ENCODE data around the gene ELF2. TPM values are rescaled to one million over a fixed set of nuclear protein-coding genes. Genes with fewer than 3 reads are reported as not detected.

The ELF2 gene
- total and polyA plus RNA-seq, 2 donors (not counting 1 experiment from before 2014, with no cell fraction given), result 25.1 to 97.5 TPM

- Histone ChIP-seq H3K79me2 (ENCODE audit: control insufficient read depth, insufficient read depth, low read length) (no peaks in the 10 kb centered on the region), H3K36me3 (replicated peaks in 1 of 2; ENCODE audit: control extremely low read depth in 1 of 2, control insufficient read depth in 1 of 2, extremely low read depth in 1 of 2, insufficient read depth in 2 of 2, low read length in 1 of 2) (peaks cover 10 to 46% of the 10 kb centered on the region in 2 experiments), H3K4me2 (replicated peaks; ENCODE audit: low read depth, low read length, poor library complexity, severe bottlenecking) (no peak overlapping the region), H3K4me3 (ENCODE audit: control extremely low read depth in 1 of 5, extremely low read depth in 1 of 5, insufficient read depth in 1 of 5, low read depth in 2 of 5, low read length in 4 of 5) (no peak overlapping the region), H3K27me3 (replicated peaks in 1 of 4; ENCODE audit: control extremely low read depth in 1 of 4, control insufficient read depth in 3 of 4, insufficient read depth in 4 of 4, low read length in 3 of 4) (no peaks in the 10 kb centered on the region), H3K27ac (ENCODE audit: low read length in 2 of 2) (no peak overlapping the region), H3K4me1 (ENCODE audit: control insufficient read depth in 2 of 2, insufficient read depth in 2 of 2, low read length in 2 of 2) (no peaks in the 10 kb centered on the region), H3K9me3 (ENCODE audit: control extremely low read depth in 1 of 3, control insufficient read depth in 2 of 3, insufficient read depth in 1 of 3, low read length in 2 of 3) (no peaks in the 10 kb centered on the region), H2AFZ (ENCODE audit: insufficient read depth, low read depth, low read length, poor library complexity, severe bottlenecking) (no peak overlapping the region), H4K20me1 (ENCODE audit: control insufficient read depth, insufficient read depth, low read length, poor library complexity, severe bottlenecking) (peaks cover 19% of the 10 kb centered on the region), H3K9ac (ENCODE audit: low read length) (no peak overlapping the region)
- H3K9me3 Mint-ChIP-seq (ENCODE audit: insufficient read depth), result no peaks in the 10 kb centered on the region
- 100% methylated on average over 1 of the region's 3 CpGs for WGBS (ENCODE audit: insufficient coverage)
- ChIA-PET CTCF (interaction anchor here (0.6 to 0.9 kb wide), 2 partner anchors 17 to 815 kb away, joined by 3 to 4 read pairs; no protein-coding TSS in a partner anchor), POLR2A (no interaction called here)
- intact Hi-C loops (cut with micrococcal nuclease), result no loop called here
- no peaks in the 10 kb centered on the region for H3K27me3 Mint-ChIP-seq
- ATAC-seq (ENCODE audit: low read depth) (no peak), DNase-seq (no peak)
- H3K4me3 Mint-ChIP-seq, result no peak overlapping the region
- H3K4me1 Mint-ChIP-seq, result no peaks in the 10 kb centered on the region
- H3K27ac Mint-ChIP-seq, result no peak overlapping the region
- TF ChIP-seq EZH2 (IDR thresholded peaks at IDR 0.05; ENCODE audit: borderline replicate concordance, insufficient read depth, low read depth, low read length, poor library complexity, severe bottlenecking) (no peak), CTCF (IDR thresholded peaks at IDR 0.05) (no peak)
These were observed 129.0 kb downstream of the ELF2 start for GRCh38 chr4:139048026-139048425.

GRCh38 chr4:139044291-139044690 is 132.7 kb downstream of the ELF2 start:
- H3K4me3 ChIP-seq (ENCODE audit: control extremely low read depth in 1 of 5, extremely low read depth in 1 of 5, insufficient read depth in 1 of 5, low read depth in 2 of 5, low read length in 4 of 5), result no peak overlapping the region
- H3K27me3 ChIP-seq (replicated peaks in 1 of 4; ENCODE audit: control extremely low read depth in 1 of 4, control insufficient read depth in 3 of 4, insufficient read depth in 4 of 4, low read length in 3 of 4), result no peaks in the 10 kb centered on the region
- H3K27ac ChIP-seq (ENCODE audit: low read length in 2 of 2), result no peak overlapping the region
- ChIA-PET CTCF (interaction anchor here (1.2 to 1.9 kb wide), 2 partner anchors 12 to 14 kb away, joined by 3 to 12 read pairs; no protein-coding TSS in a partner anchor), POLR2A (no interaction called here)
- WGBS (ENCODE audit: insufficient coverage), result 100% methylated on average over 1 of the region's 2 CpGs
- peaks cover 12% of the 10 kb centered on the region for H4K20me1 ChIP-seq (ENCODE audit: control insufficient read depth, insufficient read depth, low read length, poor library complexity, severe bottlenecking)
- intact Hi-C loops (cut with micrococcal nuclease), result no loop called here
- H3K9me3 ChIP-seq (ENCODE audit: control extremely low read depth in 1 of 3, control insufficient read depth in 2 of 3, insufficient read depth in 1 of 3, low read length in 2 of 3), result no peaks in the 10 kb centered on the region
- H3K4me1 ChIP-seq (ENCODE audit: control insufficient read depth in 2 of 2, insufficient read depth in 2 of 2, low read length in 2 of 2), result no peaks in the 10 kb centered on the region
- H3K4me2 ChIP-seq (replicated peaks; ENCODE audit: low read depth, low read length, poor library complexity, severe bottlenecking), result no peak overlapping the region
- H3K4me1 Mint-ChIP-seq, result no peaks in the 10 kb centered on the region
- H2AFZ ChIP-seq (ENCODE audit: insufficient read depth, low read depth, low read length, poor library complexity, severe bottlenecking), result no peak overlapping the region
- no peaks in the 10 kb centered on the region for H3K27me3 Mint-ChIP-seq
- ATAC-seq (ENCODE audit: low read depth) (no peak), DNase-seq (no peak)
- H3K27ac Mint-ChIP-seq, result no peak overlapping the region
- TF ChIP-seq CTCF (IDR thresholded peaks at IDR 0.05), result no peak
- no peak for TF ChIP-seq EZH2 (IDR thresholded peaks at IDR 0.05; ENCODE audit: borderline replicate concordance, insufficient read depth, low read depth, low read length, poor library complexity, severe bottlenecking)
- no peaks in the 10 kb centered on the region for H3K79me2 ChIP-seq (ENCODE audit: control insufficient read depth, insufficient read depth, low read length)
- no peak overlapping the region for H3K4me3 Mint-ChIP-seq
- no peaks in the 10 kb centered on the region for H3K9me3 Mint-ChIP-seq (ENCODE audit: insufficient read depth)
- H3K36me3 ChIP-seq (replicated peaks in 1 of 2; ENCODE audit: control extremely low read depth in 1 of 2, control insufficient read depth in 1 of 2, extremely low read depth in 1 of 2, insufficient read depth in 2 of 2, low read length in 1 of 2), result peaks cover 7 to 27% of the 10 kb centered on the region in 2 experiments
- no peak overlapping the region for H3K9ac ChIP-seq (ENCODE audit: low read length)
